WTC11 (cell line): ENCODE data around the gene NRXN3. TPM values are rescaled to one million over a fixed set of nuclear protein-coding genes. Genes with fewer than 3 reads are reported as not detected.

ENCODE experiments used
- ATAC-seq: fragments of 200-7000 bp; cut with Tn5 transposase; 2 replicates; pipeline ENCODE4 v1.10.0; 2021; ENCODE audit warnings: mild to moderate bottlenecking, moderate library complexity
- CTCF ChIA-PET: fragments of 300-600 bp; sonication (Branson Sonifier 250); formaldehyde crosslinking; loops from one replicate; lab custom pipeline; 2021; ENCODE audit warnings: antibody characterized with exemption; lab: Charles Lee
- POLR2A ChIA-PET: fragments of 350-600 bp; sonication (Branson Sonifier 250); formaldehyde crosslinking; loops from one replicate; lab custom pipeline; 2021; ENCODE audit warnings: antibody characterized with exemption; lab: Charles Lee
- DNase-seq: peaks from one replicate; pipeline ENCODE4 v3.0.0; 2021; ENCODE audit warnings: low spot score
- H3K27ac Mint-ChIP-seq: 2 replicates; pipeline ENCODE4 v1.8.0; 2021; ENCODE audit warnings: mixed read lengths
- H3K27me3 Mint-ChIP-seq: 2 replicates; pipeline ENCODE4 v1.8.0; 2021; ENCODE audit warnings: low read depth, mild to moderate bottlenecking, moderate library complexity, mixed read lengths
- H3K36me3 Mint-ChIP-seq: 2 replicates; pipeline ENCODE4 v1.8.0; 2021; ENCODE audit warnings: mixed read lengths
- H3K4me1 Mint-ChIP-seq: 2 replicates; pipeline ENCODE4 v1.8.0; 2022; ENCODE audit warnings: mixed read lengths
- H3K4me3 Mint-ChIP-seq: 2 replicates; pipeline ENCODE4 v1.8.0; 2021; ENCODE audit warnings: mild to moderate bottlenecking, moderate library complexity, mixed read lengths
- H3K9me3 Mint-ChIP-seq: 2 replicates; pipeline ENCODE4 v1.8.0; 2021; ENCODE audit warnings: mixed read lengths
- AFF4 ChIP-seq: sonication (generic); formaldehyde crosslinking; IDR thresholded peaks from 2 replicates; pipeline ENCODE4 v1.8.1; 2023; ENCODE audit warnings: mild to moderate bottlenecking, missing genetic modification reagents, borderline replicate concordance
- ATF1 ChIP-seq: sonication (generic); formaldehyde crosslinking; IDR thresholded peaks from 2 replicates; pipeline ENCODE4 v1.8.1; 2023; ENCODE audit warnings: mild to moderate bottlenecking, moderate library complexity, missing genetic modification reagents
- ERG ChIP-seq: fragments of 250-450 bp; sonication (Bioruptor Pico); IDR thresholded peaks from 2 replicates; pipeline ENCODE4 v1.8.0; 2021; ENCODE audit warnings: mild to moderate bottlenecking
- JUN ChIP-seq: sonication (generic); formaldehyde crosslinking; IDR thresholded peaks from 2 replicates; pipeline ENCODE4 v1.8.0; 2023; ENCODE audit warnings: mild to moderate bottlenecking, missing genetic modification reagents
- MXD4 ChIP-seq: fragments of 250-450 bp; sonication (Bioruptor Pico); IDR thresholded peaks from 2 replicates; pipeline ENCODE4 v1.8.0; 2021; ENCODE audit warnings: mild to moderate bottlenecking, moderate library complexity, borderline replicate concordance
- NFATC4 ChIP-seq: fragments of 250-450 bp; sonication (Bioruptor Pico); IDR thresholded peaks from 2 replicates; pipeline ENCODE4 v1.9.0; 2021; ENCODE audit warnings: mild to moderate bottlenecking
- NFE2L1 ChIP-seq: sonication (generic); formaldehyde crosslinking; IDR thresholded peaks from 2 replicates; pipeline ENCODE4 v1.8.1; 2023; ENCODE audit warnings: missing genetic modification reagents
- NR2C2 ChIP-seq: sonication (generic); formaldehyde crosslinking; IDR thresholded peaks from 2 replicates; pipeline ENCODE4 v1.8.0; 2022; ENCODE audit warnings: mild to moderate bottlenecking, missing genetic modification reagents
- SMAD3 ChIP-seq: sonication (generic); formaldehyde crosslinking; IDR thresholded peaks from 2 replicates; pipeline ENCODE4 v1.8.0; 2022; ENCODE audit warnings: missing genetic modification reagents, mild to moderate bottlenecking, borderline replicate concordance
- SP1 ChIP-seq: sonication (generic); formaldehyde crosslinking; conservative IDR thresholded peaks from 2 replicates; pipeline ENCODE4 v1.8.1; 2022; ENCODE audit warnings: missing genetic modification reagents
- TEAD4 ChIP-seq: sonication (generic); formaldehyde crosslinking; IDR thresholded peaks from 2 replicates; pipeline ENCODE4 v1.8.0; 2022; ENCODE audit warnings: mild to moderate bottlenecking, missing genetic modification reagents
- ZBTB43 ChIP-seq: sonication (generic); formaldehyde crosslinking; IDR thresholded peaks from 2 replicates; pipeline ENCODE4 v1.8.1; 2023; ENCODE audit warnings: mild to moderate bottlenecking, missing genetic modification reagents
- ZMAT4 ChIP-seq: fragments of 250-450 bp; sonication (Bioruptor Pico); IDR thresholded peaks from 2 replicates; pipeline ENCODE4 v1.9.0; 2021; ENCODE audit warnings: mild to moderate bottlenecking
- ZNF219 ChIP-seq: sonication (generic); formaldehyde crosslinking; IDR thresholded peaks from 2 replicates; pipeline ENCODE4 v1.8.0; 2023; ENCODE audit warnings: missing genetic modification reagents, mild to moderate bottlenecking, borderline replicate concordance
- ZNF263 ChIP-seq: sonication (generic); formaldehyde crosslinking; IDR thresholded peaks from 2 replicates; pipeline ENCODE4 v1.8.1; 2022; ENCODE audit warnings: low read depth, mild to moderate bottlenecking, moderate library complexity, missing genetic modification reagents
- ZNF416 ChIP-seq: fragments of 250-450 bp; sonication (Bioruptor Pico); IDR thresholded peaks from 2 replicates; pipeline ENCODE4 v1.9.0; 2021; ENCODE audit warnings: mild to moderate bottlenecking, inconsistent platforms
- ZNF532 ChIP-seq: fragments of 250-450 bp; sonication (Bioruptor Pico); IDR thresholded peaks from 2 replicates; pipeline ENCODE4 v1.9.0; 2021; ENCODE audit warnings: mild to moderate bottlenecking, borderline replicate concordance
- total RNA-seq: library from RNA; stranded (reverse); gene quantifications from 3 replicates; pipeline ENCODE4 v1.2.3, GENCODE V29; 2021

Gene NRXN3
- total RNA-seq, 1 experiment from 2014 or later, result 3.0 TPM

- POLR2A ChIA-PET, result no interaction called here
- ATAC-seq, result no peak
- H3K27me3 Mint-ChIP-seq, result no peaks in the 10 kb centered on the region
- TF ChIP-seq SP1 (CRISPR knock-in tag) (no peak), NFATC4 (CRISPR knock-in tag) (no peak), NFE2L1 (CRISPR knock-in tag) (no peak), MXD4 (CRISPR knock-in tag) (no peak), ATF1 (CRISPR knock-in tag) (no peak), ZNF532 (CRISPR knock-in tag) (no peak), ZMAT4 (CRISPR knock-in tag) (no peak), JUN (no peak), ZNF263 (CRISPR knock-in tag) (no peak), ZNF416 (CRISPR knock-in tag) (no peak), TEAD4 (CRISPR knock-in tag) (no peak), ZNF219 (no peak), NR2C2 (CRISPR knock-in tag) (no peak), ZBTB43 (no peak), AFF4 (no peak), SMAD3 (no peak), ERG (CRISPR knock-in tag) (no peak)
- H3K4me3 Mint-ChIP-seq, result no peak overlapping the region
- H3K4me1 Mint-ChIP-seq, result peaks cover 14% of the 10 kb centered on the region
- no peaks in the 10 kb centered on the region for H3K36me3 Mint-ChIP-seq
- CTCF ChIA-PET, result interaction anchor here (1.1 kb wide), 1 partner anchor 113 kb away, joined by 4 read pairs; no protein-coding TSS in a partner anchor
- no peak overlapping the region for H3K27ac Mint-ChIP-seq
- no peak for DNase-seq
- H3K9me3 Mint-ChIP-seq, result no peaks in the 10 kb centered on the region
Observed at GRCh38 chr14:78561074-78561473, 390.9 kb downstream of the NRXN3 start.
